MCF 10A (cell line): ENCODE measurements around the gene TMEM184A. TPM values are rescaled to one million over a fixed set of nuclear protein-coding genes. Genes with fewer than 3 reads are reported as not detected.

ENCODE experiments used
- BruUV-seq: library from RNA; stranded (reverse); fragments of 400-500 nt; replicated peaks from 2 replicates; lab custom pipeline; 2021; lab: Mats Ljungman, UMichigan
- CTCF ChIA-PET: fragments of 300-600 bp; sonication (Branson Sonifier 250); formaldehyde crosslinking; extraction: SDS; loops from one replicate; lab custom pipeline; 2021; ENCODE audit warnings: antibody characterized with exemption, inconsistent platforms; lab: Yijun Ruan, JAX
- POLR2A ChIA-PET: fragments of 300-600, 350-650 bp; sonication (Branson Sonifier 250); formaldehyde crosslinking; extraction: SDS; loops from one replicate; lab custom pipeline; 2020; ENCODE audit warnings: antibody characterized with exemption, inconsistent platforms; lab: Yijun Ruan, JAX
- DNase-seq: peaks from one replicate; pipeline ENCODE4 v3.0.0-alpha.2; 2018; ENCODE audit not compliant: unreplicated experiment
- H3K27ac Mint-ChIP-seq: one replicate; pipeline ENCODE4 v1.8.0; 2022; ENCODE audit warnings: mild to moderate bottlenecking, low read depth, mixed read lengths; ENCODE audit not compliant: unreplicated experiment
- H3K27me3 Mint-ChIP-seq: one replicate; pipeline ENCODE4 v1.8.0; 2022; ENCODE audit warnings: mixed read lengths; ENCODE audit not compliant: insufficient read depth, unreplicated experiment
- H3K36me3 Mint-ChIP-seq: one replicate; pipeline ENCODE4 v1.8.0; 2022; ENCODE audit warnings: mild to moderate bottlenecking, moderate library complexity, mixed read lengths; ENCODE audit not compliant: insufficient read depth, unreplicated experiment
- H3K4me1 Mint-ChIP-seq: one replicate; pipeline ENCODE4 v1.8.0; 2022; ENCODE audit warnings: mixed read lengths; ENCODE audit not compliant: insufficient read depth, unreplicated experiment
- H3K4me3 Mint-ChIP-seq: one replicate; pipeline ENCODE4 v1.8.0; 2022; ENCODE audit warnings: mild to moderate bottlenecking, moderate library complexity, mixed read lengths; ENCODE audit not compliant: unreplicated experiment
- H3K9me3 Mint-ChIP-seq: one replicate; pipeline ENCODE4 v1.8.0; 2022; ENCODE audit warnings: mixed read lengths; ENCODE audit not compliant: unreplicated experiment
- intact Hi-C: fragments of 100-400 bp; cut with micrococcal nuclease; formaldehyde crosslinking; loops from 2 replicates; pipeline ENCODE4 v1.14.1; 2022
- total RNA-seq: library from RNA; stranded (reverse); gene quantifications from 2 replicates; pipeline ENCODE4 v1.2.3, GENCODE V29; 2022
- TF ChIP-seq, protein P1 (sequence below): fragments of 200-600 bp; IDR thresholded peaks from one replicate; pipeline ENCODE4 v1.8.0; 2022; ENCODE audit warnings: antibody characterized with exemption, mild to moderate bottlenecking; ENCODE audit not compliant: unreplicated experiment

The TMEM184A gene
- total RNA-seq, 1 experiment from 2014 or later: 14.2 TPM

GRCh38 chr7:1593904-1594421 is 38.0 kb upstream of the TMEM184A start:
- Mint-ChIP-seq H3K27ac (no peak overlapping the region), H3K4me1 (no peaks in the 10 kb centered on the region), H3K36me3 (no peaks in the 10 kb centered on the region), H3K9me3 (peaks cover 11% of the 10 kb centered on the region), H3K27me3 (peaks cover 92% of the 10 kb centered on the region), H3K4me3 (no peak overlapping the region)
- TF ChIP-seq, protein P1, sequence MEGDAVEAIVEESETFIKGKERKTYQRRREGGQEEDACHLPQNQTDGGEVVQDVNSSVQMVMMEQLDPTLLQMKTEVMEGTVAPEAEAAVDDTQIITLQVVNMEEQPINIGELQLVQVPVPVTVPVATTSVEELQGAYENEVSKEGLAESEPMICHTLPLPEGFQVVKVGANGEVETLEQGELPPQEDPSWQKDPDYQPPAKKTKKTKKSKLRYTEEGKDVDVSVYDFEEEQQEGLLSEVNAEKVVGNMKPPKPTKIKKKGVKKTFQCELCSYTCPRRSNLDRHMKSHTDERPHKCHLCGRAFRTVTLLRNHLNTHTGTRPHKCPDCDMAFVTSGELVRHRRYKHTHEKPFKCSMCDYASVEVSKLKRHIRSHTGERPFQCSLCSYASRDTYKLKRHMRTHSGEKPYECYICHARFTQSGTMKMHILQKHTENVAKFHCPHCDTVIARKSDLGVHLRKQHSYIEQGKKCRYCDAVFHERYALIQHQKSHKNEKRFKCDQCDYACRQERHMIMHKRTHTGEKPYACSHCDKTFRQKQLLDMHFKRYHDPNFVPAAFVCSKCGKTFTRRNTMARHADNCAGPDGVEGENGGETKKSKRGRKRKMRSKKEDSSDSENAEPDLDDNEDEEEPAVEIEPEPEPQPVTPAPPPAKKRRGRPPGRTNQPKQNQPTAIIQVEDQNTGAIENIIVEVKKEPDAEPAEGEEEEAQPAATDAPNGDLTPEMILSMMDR: no peak
- CTCF ChIA-PET: no interaction called here
- BruUV-seq: no TSS peak
- POLR2A ChIA-PET: no interaction called here
- intact Hi-C loops: no loop called here
- no peak for DNase-seq

GRCh38 chr7:1593091-1593866 is 37.3 kb upstream of the TMEM184A start:
- TF ChIP-seq, protein P1: no peak
- no peaks in the 10 kb centered on the region for H3K4me1 Mint-ChIP-seq
- peaks cover 11% of the 10 kb centered on the region for H3K9me3 Mint-ChIP-seq
- DNase-seq: peak; percentile 38
- no TSS peak for BruUV-seq
- no peaks in the 10 kb centered on the region for H3K36me3 Mint-ChIP-seq
- ChIA-PET POLR2A (interaction anchor here (1.2 kb wide), 1 partner anchor 75 kb away, joined by 5 read pairs; no protein-coding TSS in a partner anchor), CTCF (no interaction called here)
- H3K27ac Mint-ChIP-seq: no peak overlapping the region
- intact Hi-C loops: no loop called here
- H3K27me3 Mint-ChIP-seq: peaks cover 91% of the 10 kb centered on the region
- H3K4me3 Mint-ChIP-seq: no peak overlapping the region

DNA sequence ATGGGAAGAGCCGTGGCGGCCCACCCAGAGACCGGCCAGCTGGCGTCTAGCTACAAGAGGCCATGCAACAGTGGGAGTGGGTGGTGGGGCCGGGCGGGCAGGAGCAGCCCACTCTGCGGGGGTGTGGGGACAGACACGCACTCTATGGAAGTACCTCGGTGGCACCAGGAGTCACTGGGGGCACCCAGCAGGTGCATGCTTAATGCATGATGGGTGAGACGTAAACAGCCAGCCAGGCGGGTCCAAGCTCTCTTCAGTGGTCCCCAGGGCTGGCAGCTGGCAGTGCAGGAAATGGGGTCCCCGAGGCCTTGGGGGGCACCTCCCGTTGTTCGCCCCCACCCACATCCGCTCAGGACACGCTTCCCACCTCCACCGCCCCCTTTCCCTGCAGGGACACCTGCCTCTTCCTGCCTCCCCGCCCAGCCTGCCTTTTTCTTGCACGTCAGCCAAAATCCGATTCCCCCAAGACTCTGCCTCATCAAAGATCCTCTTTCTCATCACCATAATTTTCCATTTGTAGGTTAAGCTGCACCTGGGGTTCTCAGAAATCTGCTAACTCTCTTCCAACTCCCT is 36.4 kb upstream of the TMEM184A start:
- peaks cover 91% of the 10 kb centered on the region for H3K27me3 Mint-ChIP-seq
- no peak for DNase-seq
- H3K4me3 Mint-ChIP-seq: no peak overlapping the region
- TF ChIP-seq, protein P1: no peak
- ChIA-PET CTCF (interaction anchor here (0.7 kb wide), 1 partner anchor 1505 kb away, joined by 4 read pairs; no protein-coding TSS in a partner anchor), POLR2A (interaction anchor here (1.2 kb wide), 1 partner anchor 76 kb away, joined by 5 read pairs; no protein-coding TSS in a partner anchor)
- no peak overlapping the region for H3K27ac Mint-ChIP-seq
- peaks cover 11% of the 10 kb centered on the region for H3K9me3 Mint-ChIP-seq
- no peaks in the 10 kb centered on the region for H3K4me1 Mint-ChIP-seq
- intact Hi-C loops: no loop called here
- no peaks in the 10 kb centered on the region for H3K36me3 Mint-ChIP-seq
- no TSS peak for BruUV-seq

GRCh38 chr7:1591876-1592275 is 35.9 kb upstream of the TMEM184A start:
- Mint-ChIP-seq H3K36me3 (no peaks in the 10 kb centered on the region), H3K27me3 (peaks cover 91% of the 10 kb centered on the region), H3K9me3 (peaks cover 11% of the 10 kb centered on the region), H3K4me3 (no peak overlapping the region), H3K4me1 (no peaks in the 10 kb centered on the region), H3K27ac (no peak overlapping the region)
- no peak for DNase-seq
- intact Hi-C loops: no loop called here
- no TSS peak for BruUV-seq
- TF ChIP-seq, protein P1: no peak
- CTCF ChIA-PET: no interaction called here
- POLR2A ChIA-PET: interaction anchor here (0.7 kb wide), 1 partner anchor 36 kb away, joined by 3 read pairs; no protein-coding TSS in a partner anchor
